DND-41 (cell line): ENCODE measurements around the gene LILRB3.

Experiments
- ATAC-seq: fragments of 200-7000 bp; cut with Tn5 transposase; 3 replicates; pipeline ENCODE4 v1.9.1; 2021; ENCODE audit warnings: low read depth; ENCODE audit not compliant: insufficient read depth
- DNase-seq: peaks from one replicate; pipeline ENCODE4 v3.0.0-alpha.2; 2020
- H2AFZ ChIP-seq: 2 replicates; pipeline ENCODE4 v1.6.0; 2012; ENCODE audit warnings: low read depth, low read length
- H3K27ac ChIP-seq: 2 replicates; pipeline ENCODE4 v1.5.1; 2012; ENCODE audit warnings: low read length, inconsistent platforms
- H3K27me3 ChIP-seq: fragments of 200-600 bp; sonication (generic); 2 replicates; pipeline ENCODE4 v1.6.0; 2012; ENCODE audit warnings: low read length, mild to moderate bottlenecking, inconsistent platforms; ENCODE audit not compliant: insufficient read depth, poor library complexity
- H3K36me3 ChIP-seq: 2 replicates; pipeline ENCODE4 v1.5.1; 2012; ENCODE audit warnings: low read length, inconsistent platforms; ENCODE audit not compliant: insufficient read depth
- H3K4me1 ChIP-seq: 2 replicates; pipeline ENCODE4 v1.5.1; 2012; ENCODE audit warnings: mild to moderate bottlenecking, low read length; ENCODE audit not compliant: insufficient read depth
- H3K4me2 ChIP-seq: 2 replicates; pipeline ENCODE4 v1.6.0; 2012; ENCODE audit warnings: mild to moderate bottlenecking, moderate library complexity, low read length, inconsistent platforms; ENCODE audit not compliant: insufficient read depth
- H3K4me3 ChIP-seq, 2 experiments: fragments of 200-600 bp in 1 of 2; shearing (Covaris generic) in 1 of 2; 2 replicates each; pipeline ENCODE4 v1.5.1; 2012 to 2016; ENCODE audit warnings: inconsistent platforms in 2 of 2, low read length in 2 of 2, mild to moderate bottlenecking in 2 of 2, low read depth in 1 of 2, moderate library complexity in 1 of 2
- H3K79me2 ChIP-seq: 2 replicates; pipeline ENCODE4 v1.6.0; 2012; ENCODE audit warnings: low read length, inconsistent platforms; ENCODE audit not compliant: insufficient read depth
- H3K9ac ChIP-seq: 2 replicates; pipeline ENCODE4 v1.6.0; 2012; ENCODE audit warnings: low read depth, mild to moderate bottlenecking, inconsistent platforms, low read length, moderate library complexity
- H3K9me3 ChIP-seq: 2 replicates; pipeline ENCODE4 v1.5.1; 2012; ENCODE audit warnings: low read length, moderate library complexity, mild to moderate bottlenecking, inconsistent platforms; ENCODE audit not compliant: insufficient read depth, severe bottlenecking
- H4K20me1 ChIP-seq: 2 replicates; pipeline ENCODE4 v1.6.0; 2012; ENCODE audit warnings: low read length; ENCODE audit not compliant: insufficient read depth
- EZH2 ChIP-seq: IDR thresholded peaks from 3 replicates; pipeline ENCODE4 v1.6.1; 2012; ENCODE audit warnings: borderline replicate concordance, low read depth, mild to moderate bottlenecking, moderate library complexity, low read length, inconsistent platforms; ENCODE audit not compliant: severe bottlenecking
- TF ChIP-seq, protein P1 (sequence below): IDR thresholded peaks from 2 replicates; pipeline ENCODE4 v1.5.1; 2012; ENCODE audit warnings: borderline replicate concordance, low read length, moderate library complexity, mild to moderate bottlenecking; ENCODE audit not compliant: poor library complexity, severe bottlenecking; ENCODE audit errors: extremely low read depth

The LILRB3 gene

DNA sequence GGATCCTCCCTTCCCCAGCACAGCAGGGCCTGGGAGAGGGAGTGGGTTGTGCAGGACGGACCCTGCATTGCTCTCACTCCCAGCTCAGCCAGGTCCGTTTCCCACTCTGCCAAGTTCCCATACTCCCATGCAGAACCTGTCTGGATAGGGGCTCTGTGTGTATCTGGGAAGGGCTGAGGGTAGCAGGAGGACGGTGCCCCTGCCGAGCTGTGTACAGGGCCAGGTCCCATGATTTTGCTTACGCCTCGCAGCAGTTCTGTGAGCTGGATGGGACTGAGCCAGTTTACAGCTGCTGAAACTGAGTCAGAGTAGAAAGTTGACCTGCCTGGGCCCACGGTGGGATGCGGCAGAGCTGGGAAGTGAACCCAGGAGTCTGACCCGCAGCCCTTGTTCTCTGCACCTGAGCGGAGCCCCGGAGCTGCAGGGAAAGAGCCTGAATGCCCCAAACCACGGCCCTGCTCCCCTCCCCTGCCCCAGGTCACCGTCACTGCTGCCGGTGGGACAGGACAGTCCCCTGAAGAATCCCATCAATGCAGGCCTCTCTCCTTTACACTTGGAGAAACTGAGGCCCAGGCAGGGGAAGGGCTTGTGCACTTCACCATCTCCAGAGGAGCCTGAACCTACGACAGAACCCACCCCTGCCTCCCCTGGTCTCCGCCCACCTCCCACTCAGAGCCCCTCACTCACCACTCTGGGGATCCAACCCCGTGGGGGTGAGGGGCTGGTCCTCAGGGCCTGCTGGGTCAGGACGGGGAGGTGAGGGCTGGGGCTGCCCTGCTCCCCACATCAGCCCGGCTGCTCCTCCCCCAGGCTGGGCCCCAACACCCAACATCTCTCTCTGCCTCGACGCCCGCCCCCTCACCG lies 30.8 kb upstream of the LILRB3 start:
- H3K9me3 ChIP-seq, result no peaks in the 10 kb centered on the region
- ATAC-seq (no peak), DNase-seq (no peak)
- H2AFZ ChIP-seq, result no peak overlapping the region
- no peak overlapping the region for H3K9ac ChIP-seq
- no peak overlapping the region for H3K4me2 ChIP-seq
- no peak overlapping the region for H3K27ac ChIP-seq
- TF ChIP-seq, protein P1, sequence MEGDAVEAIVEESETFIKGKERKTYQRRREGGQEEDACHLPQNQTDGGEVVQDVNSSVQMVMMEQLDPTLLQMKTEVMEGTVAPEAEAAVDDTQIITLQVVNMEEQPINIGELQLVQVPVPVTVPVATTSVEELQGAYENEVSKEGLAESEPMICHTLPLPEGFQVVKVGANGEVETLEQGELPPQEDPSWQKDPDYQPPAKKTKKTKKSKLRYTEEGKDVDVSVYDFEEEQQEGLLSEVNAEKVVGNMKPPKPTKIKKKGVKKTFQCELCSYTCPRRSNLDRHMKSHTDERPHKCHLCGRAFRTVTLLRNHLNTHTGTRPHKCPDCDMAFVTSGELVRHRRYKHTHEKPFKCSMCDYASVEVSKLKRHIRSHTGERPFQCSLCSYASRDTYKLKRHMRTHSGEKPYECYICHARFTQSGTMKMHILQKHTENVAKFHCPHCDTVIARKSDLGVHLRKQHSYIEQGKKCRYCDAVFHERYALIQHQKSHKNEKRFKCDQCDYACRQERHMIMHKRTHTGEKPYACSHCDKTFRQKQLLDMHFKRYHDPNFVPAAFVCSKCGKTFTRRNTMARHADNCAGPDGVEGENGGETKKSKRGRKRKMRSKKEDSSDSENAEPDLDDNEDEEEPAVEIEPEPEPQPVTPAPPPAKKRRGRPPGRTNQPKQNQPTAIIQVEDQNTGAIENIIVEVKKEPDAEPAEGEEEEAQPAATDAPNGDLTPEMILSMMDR, result no peak
- TF ChIP-seq EZH2, result no peak
- no peaks in the 10 kb centered on the region for H3K4me1 ChIP-seq
- no peaks in the 10 kb centered on the region for H3K27me3 ChIP-seq
- H3K79me2 ChIP-seq, result no peaks in the 10 kb centered on the region
- H4K20me1 ChIP-seq, result 0 out of 2 replicates have a peak, but pooled peaks cover 2% of the 10 kb centered on the region
- H3K36me3 ChIP-seq, result no peaks in the 10 kb centered on the region
- no peak overlapping the region for H3K4me3 ChIP-seq

DNA sequence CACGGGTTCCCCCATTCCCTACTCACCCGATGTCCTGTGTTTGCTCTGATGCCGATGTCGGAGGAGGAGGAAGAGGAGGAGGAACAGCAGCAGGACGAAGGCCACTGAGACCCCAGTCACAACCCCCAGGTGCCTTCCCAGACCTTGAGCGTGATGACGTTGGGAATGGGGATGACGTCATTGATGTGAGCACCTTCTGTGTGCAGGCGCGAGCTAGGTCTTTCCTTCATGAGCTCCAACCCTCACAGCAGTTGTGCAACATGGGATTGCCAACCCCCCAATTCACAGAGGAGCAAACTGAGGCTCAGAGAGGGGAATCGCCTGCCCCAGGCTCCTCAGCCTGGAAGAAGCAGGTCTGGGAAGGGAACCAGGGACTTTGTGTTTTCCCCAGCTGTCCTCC lies 30.0 kb upstream of the LILRB3 start:
- Histone ChIP-seq H3K4me3 (no peak overlapping the region), H3K36me3 (no peaks in the 10 kb centered on the region), H3K4me1 (no peaks in the 10 kb centered on the region), H3K79me2 (no peaks in the 10 kb centered on the region), H4K20me1 (0 out of 2 replicates have a peak, but pooled peaks cover 2% of the 10 kb centered on the region), H3K9me3 (no peaks in the 10 kb centered on the region), H2AFZ (no peak overlapping the region), H3K27ac (no peak overlapping the region), H3K27me3 (no peaks in the 10 kb centered on the region), H3K9ac (no peak overlapping the region), H3K4me2 (no peak overlapping the region)
- DNase-seq (no peak), ATAC-seq (no peak)
- no peak for TF ChIP-seq EZH2
- TF ChIP-seq, protein P1, result no peak

DNA sequence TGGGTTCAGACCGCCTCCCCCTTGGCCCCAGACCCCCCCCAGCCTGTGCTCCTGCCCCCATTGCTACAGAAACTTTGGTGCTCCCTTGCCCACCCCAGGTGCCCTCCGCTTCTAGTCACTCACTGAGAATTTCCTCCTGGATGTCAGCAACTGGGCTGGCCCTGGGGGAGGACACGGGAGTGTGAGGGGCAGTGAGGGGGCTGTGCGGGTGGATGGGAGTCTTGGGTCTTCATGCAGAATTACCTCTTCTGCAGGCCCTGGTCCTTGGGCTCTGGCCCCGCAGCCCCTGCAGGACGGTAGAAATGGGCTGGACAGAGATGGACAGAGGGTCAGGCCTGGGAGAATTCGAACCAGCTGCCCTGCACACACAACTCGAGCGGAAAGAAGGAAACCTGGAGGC lies 29.4 kb upstream of the LILRB3 start:
- Histone ChIP-seq H2AFZ (no peak overlapping the region), H3K27ac (no peak overlapping the region), H3K9ac (no peak overlapping the region), H4K20me1 (0 out of 2 replicates have a peak, but pooled peaks cover 2% of the 10 kb centered on the region), H3K27me3 (no peaks in the 10 kb centered on the region), H3K4me2 (no peak overlapping the region), H3K79me2 (no peaks in the 10 kb centered on the region), H3K4me1 (no peaks in the 10 kb centered on the region), H3K4me3 (no peak overlapping the region), H3K36me3 (no peaks in the 10 kb centered on the region), H3K9me3 (no peaks in the 10 kb centered on the region)
- ATAC-seq, result no peak
- no peak for DNase-seq
- TF ChIP-seq, protein P1, result no peak
- no peak for TF ChIP-seq EZH2
